H1 (cell line): ENCODE measurements around the gene BRICD5. TPM values are rescaled to one million over a fixed set of nuclear protein-coding genes. Genes with fewer than 3 reads are reported as not detected.

ENCODE experiments used
- ATF3 ChIP-seq: IDR thresholded peaks from 2 replicates; pipeline ENCODE4 v1.6.1; 2011; ENCODE audit warnings: low read depth, mild to moderate bottlenecking, low read length; ENCODE audit not compliant: insufficient read depth
- E2F6 ChIP-seq: IDR thresholded peaks from 2 replicates; pipeline ENCODE4 v1.6.1; 2012; ENCODE audit warnings: inconsistent platforms
- EZH2 ChIP-seq: fragments of 200-600 bp; sonication (generic); IDR thresholded peaks from 2 replicates; pipeline ENCODE4 v1.7.1; 2012; ENCODE audit warnings: low read depth, mild to moderate bottlenecking, moderate library complexity, low read length, inconsistent platforms; ENCODE audit not compliant: severe bottlenecking
- HDAC6 ChIP-seq: IDR thresholded peaks from one replicate; pipeline ENCODE4 v1.7.1; 2012; ENCODE audit warnings: low read depth, mild to moderate bottlenecking, inconsistent platforms, low read length, moderate library complexity
- JUN ChIP-seq: IDR thresholded peaks from 2 replicates; pipeline ENCODE4 v1.6.1; 2011; ENCODE audit warnings: low read depth, mild to moderate bottlenecking, improper control_type of control experiment, low read length
- SUZ12 ChIP-seq: fragments of 200-600 bp; sonication (generic); IDR thresholded peaks from 2 replicates; pipeline ENCODE4 v1.6.1; 2012; ENCODE audit warnings: mild to moderate bottlenecking, inconsistent platforms, low read length, moderate library complexity, mixed read lengths
- ZNF274 ChIP-seq: IDR thresholded peaks from 2 replicates; pipeline ENCODE4 v1.7.0; 2012; ENCODE audit warnings: low read length, borderline replicate concordance; ENCODE audit errors: extremely low read depth
- polyA plus RNA-seq, 7 experiments: library from polyadenylated mRNA; depleted of rRNA in 3 of 7; stranded (reverse) in 5 of 7; unstranded in 2 of 7; fragments of >200 nt in 5 of 7; fragments of 200-250 nt in 2 of 7; gene quantifications; 1 replicate in 5 of 7; 2 replicates in 1 of 7; 4 replicates in 1 of 7; pipeline versions ENCODE4 v1.2.1 to v1.2.3, GENCODE V29; 2011 to 2013; ENCODE audit warnings: missing spikeins in 2 of 7, mixed read lengths in 2 of 7
- total RNA-seq: library from RNA; stranded (reverse); fragmentation: NEBNext Ultra II Directional; extraction: Animal tissue kit (Norgen Biotek cat#: 25700); gene quantifications from 2 replicates; pipeline ENCODE4 v1.2.1, GENCODE V29; 2021

The BRICD5 gene
- total and polyA plus RNA-seq, 2 of the 8 experiments (the other 6 are each of a cell fraction or from before 2014, with no cell fraction given): 8.5 to 14.2 TPM

DNA sequence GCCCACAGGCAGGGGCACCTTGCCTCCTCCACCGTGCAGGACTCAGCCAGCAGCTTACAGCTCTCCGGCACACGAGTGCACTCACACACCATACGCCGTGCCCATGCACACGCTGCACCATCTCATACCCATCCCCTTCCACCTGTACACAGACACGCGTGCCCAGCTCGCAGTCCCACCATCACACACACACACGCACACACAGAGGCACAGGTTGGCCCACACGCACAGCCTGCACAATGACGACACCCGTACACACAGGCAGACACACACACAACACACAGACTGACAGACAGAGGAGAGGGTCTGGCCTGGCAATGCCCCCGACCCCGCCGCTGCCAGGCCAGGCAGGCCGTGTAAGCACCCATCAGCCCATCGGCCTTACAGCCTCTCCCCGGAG lies 26.3 kb downstream of the BRICD5 start (continued):
- no peak for TF ChIP-seq HDAC6
- no peak for TF ChIP-seq ATF3
- no peak for TF ChIP-seq E2F6
- no peak for TF ChIP-seq JUN
- TF ChIP-seq EZH2: no peak
- TF ChIP-seq SUZ12: no peak
- no peak for TF ChIP-seq ZNF274
